DND-41 (cell line): ENCODE results near the gene HOXA5.

ENCODE experiments used
- EZH2 ChIP-seq: IDR thresholded peaks from 3 replicates; pipeline ENCODE4 v1.6.1; 2012; ENCODE audit warnings: borderline replicate concordance, low read depth, mild to moderate bottlenecking, moderate library complexity, low read length, inconsistent platforms; ENCODE audit not compliant: severe bottlenecking
- TF ChIP-seq, protein P1 (sequence below): IDR thresholded peaks from 2 replicates; pipeline ENCODE4 v1.5.1; 2012; ENCODE audit warnings: borderline replicate concordance, low read length, moderate library complexity, mild to moderate bottlenecking; ENCODE audit not compliant: poor library complexity, severe bottlenecking; ENCODE audit errors: extremely low read depth

DNA sequence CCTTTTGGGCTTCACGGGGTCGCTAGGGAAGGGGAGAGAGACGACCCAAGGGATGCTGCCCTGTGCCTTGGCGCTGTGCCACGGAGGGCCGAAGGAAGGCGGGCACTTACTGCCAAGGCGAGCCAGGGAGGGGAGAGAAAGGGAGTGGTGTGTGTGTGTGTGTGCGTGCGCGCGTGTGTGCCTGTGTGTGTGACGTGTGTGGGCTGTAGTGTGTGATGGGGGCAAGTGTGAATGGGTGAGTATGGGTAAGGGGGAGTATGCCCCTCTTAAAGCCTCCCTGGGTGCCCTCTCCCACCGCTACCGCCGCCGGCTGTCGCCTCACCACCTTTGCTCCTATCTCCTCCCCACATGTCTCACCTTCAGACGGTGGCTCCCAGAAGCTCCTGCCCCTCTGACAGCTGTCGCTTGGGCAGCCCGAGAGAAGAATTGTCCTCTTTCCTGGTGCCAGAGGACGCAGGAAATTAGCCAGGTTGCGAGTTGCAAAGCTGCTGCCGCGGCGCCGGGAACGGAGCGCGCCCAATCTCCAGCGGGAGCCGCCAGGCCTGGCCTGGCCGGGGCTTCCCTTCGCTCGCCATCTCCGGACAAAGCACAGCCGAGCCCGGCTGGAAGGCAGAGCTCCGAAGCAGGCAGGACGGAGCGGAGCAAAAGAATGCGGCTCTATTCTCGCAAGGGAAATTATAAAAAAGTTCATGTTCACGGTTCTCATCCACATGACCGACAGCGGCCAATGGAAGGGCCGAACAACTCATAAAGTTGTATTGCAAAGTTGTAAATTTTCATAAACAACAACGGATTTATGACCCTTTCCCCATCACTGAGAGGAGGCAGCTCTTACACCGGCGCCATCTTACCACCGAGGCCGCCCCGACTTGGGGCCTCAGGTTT, 8.7 kb upstream of the HOXA5 start, which contains the start of gene HOXA3:
- TF ChIP-seq, protein P1, sequence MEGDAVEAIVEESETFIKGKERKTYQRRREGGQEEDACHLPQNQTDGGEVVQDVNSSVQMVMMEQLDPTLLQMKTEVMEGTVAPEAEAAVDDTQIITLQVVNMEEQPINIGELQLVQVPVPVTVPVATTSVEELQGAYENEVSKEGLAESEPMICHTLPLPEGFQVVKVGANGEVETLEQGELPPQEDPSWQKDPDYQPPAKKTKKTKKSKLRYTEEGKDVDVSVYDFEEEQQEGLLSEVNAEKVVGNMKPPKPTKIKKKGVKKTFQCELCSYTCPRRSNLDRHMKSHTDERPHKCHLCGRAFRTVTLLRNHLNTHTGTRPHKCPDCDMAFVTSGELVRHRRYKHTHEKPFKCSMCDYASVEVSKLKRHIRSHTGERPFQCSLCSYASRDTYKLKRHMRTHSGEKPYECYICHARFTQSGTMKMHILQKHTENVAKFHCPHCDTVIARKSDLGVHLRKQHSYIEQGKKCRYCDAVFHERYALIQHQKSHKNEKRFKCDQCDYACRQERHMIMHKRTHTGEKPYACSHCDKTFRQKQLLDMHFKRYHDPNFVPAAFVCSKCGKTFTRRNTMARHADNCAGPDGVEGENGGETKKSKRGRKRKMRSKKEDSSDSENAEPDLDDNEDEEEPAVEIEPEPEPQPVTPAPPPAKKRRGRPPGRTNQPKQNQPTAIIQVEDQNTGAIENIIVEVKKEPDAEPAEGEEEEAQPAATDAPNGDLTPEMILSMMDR = no peak
- TF ChIP-seq EZH2 = no peak
